Body of pancreas (tissue), 4 donors: ENCODE data around the gene IL25.

Experiments used
- POLR2A ChIP-seq, 3 donors: fragments of 450-650 bp; IDR thresholded peaks; one replicate each; pipeline ENCODE4 v1.6.1; 2016; ENCODE audit warnings: antibody characterized with exemption in 3 of 3, mild to moderate bottlenecking in 2 of 3
- TF ChIP-seq, protein P1 (sequence below), 7 experiments: fragments of 450-650 bp in 4 of 7; fragments of 200-600 bp in 3 of 7; sonication (generic) in 3 of 7; IDR thresholded peaks; one replicate each; pipeline ENCODE4 v1.5.1; 2016 to 2019; ENCODE audit warnings: antibody characterized with exemption in 7 of 7

DNA sequence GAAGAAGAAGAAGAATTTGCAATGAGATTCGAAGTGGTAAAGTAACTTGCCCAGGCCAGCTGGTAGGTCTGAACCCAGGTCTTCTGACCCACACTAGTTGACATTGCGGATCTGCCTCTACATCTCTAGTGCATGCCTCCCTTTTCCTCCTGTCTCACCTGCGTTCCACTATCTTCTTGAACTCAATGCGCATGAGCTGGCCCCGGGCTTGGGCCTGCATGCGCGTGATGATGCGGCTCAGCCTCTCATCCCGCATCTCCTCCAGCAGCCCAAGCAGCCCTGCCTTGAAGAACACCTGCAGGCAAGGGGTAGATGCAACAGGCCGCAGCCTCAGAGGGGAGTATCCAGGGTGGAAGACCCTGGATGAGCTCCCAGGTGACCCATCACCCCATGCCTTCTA is 23.5 kb downstream of the IL25 start:
- TF ChIP-seq POLR2A (IDR thresholded peaks at IDR 0.05) = no peak
- TF ChIP-seq, protein P1, sequence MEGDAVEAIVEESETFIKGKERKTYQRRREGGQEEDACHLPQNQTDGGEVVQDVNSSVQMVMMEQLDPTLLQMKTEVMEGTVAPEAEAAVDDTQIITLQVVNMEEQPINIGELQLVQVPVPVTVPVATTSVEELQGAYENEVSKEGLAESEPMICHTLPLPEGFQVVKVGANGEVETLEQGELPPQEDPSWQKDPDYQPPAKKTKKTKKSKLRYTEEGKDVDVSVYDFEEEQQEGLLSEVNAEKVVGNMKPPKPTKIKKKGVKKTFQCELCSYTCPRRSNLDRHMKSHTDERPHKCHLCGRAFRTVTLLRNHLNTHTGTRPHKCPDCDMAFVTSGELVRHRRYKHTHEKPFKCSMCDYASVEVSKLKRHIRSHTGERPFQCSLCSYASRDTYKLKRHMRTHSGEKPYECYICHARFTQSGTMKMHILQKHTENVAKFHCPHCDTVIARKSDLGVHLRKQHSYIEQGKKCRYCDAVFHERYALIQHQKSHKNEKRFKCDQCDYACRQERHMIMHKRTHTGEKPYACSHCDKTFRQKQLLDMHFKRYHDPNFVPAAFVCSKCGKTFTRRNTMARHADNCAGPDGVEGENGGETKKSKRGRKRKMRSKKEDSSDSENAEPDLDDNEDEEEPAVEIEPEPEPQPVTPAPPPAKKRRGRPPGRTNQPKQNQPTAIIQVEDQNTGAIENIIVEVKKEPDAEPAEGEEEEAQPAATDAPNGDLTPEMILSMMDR (IDR thresholded peaks at IDR 0.05) = no peak
